HL-60/S4 (cell line): Measurements from ENCODE around the gene LRRN1.

Experiments
- in situ Hi-C: fragments of 300-500 bp; cut with MboI; formaldehyde crosslinking; loops from 2 replicates; pipeline ENCODE4 v1.14.3; 2022; ENCODE audit warnings: low sequenced_read_pairs

The LRRN1 gene

DNA sequence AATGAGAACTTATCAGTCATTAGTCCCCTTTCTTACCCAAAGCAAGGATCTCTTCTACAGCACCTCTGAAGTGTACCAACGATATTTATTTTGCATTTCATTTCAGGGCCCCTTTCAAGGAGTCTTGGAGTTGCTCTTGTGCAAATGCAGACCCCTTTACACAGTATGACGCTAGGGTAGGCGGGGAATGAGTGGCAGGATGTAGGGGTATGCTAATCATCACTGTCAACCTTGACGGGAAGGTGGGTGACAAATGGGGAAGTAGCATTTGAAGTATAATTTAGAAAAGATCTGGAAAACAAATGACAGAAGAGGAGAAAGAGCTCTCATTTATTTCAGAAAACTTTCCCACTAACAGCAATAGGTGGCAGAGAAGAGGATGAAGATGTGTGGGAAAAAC is 94.4 kb downstream of the LRRN1 start:
- in situ Hi-C loops, result no loop called here
